KOPT-K1 (cell line): ENCODE results near the gene AVL9.
A peak's percentile ranks its signal among the peaks of the same experiment; 100 is the strongest.
"Not testable (repeated sequence)": the region's sequence is repeated elsewhere in the genome, so short reads cannot be mapped to it uniquely, and the experiment has no call there.

Experiments
- H3K27ac ChIP-seq: fragments of 200-600 bp; sonication (generic); 2 replicates; pipeline ENCODE4 v1.5.1; 2016; ENCODE audit warnings: antibody characterized with exemption, mild to moderate bottlenecking, low read depth, low read length; ENCODE audit not compliant: poor library complexity, severe bottlenecking
- H3K36me3 ChIP-seq: fragments of 200-600 bp; sonication (generic); 2 replicates; pipeline ENCODE4 v1.5.1; 2017; ENCODE audit warnings: antibody characterized with exemption, mild to moderate bottlenecking, low read length, moderate library complexity; ENCODE audit not compliant: insufficient read depth
- H3K9me3 ChIP-seq: fragments of 200-600 bp; sonication (generic); 2 replicates; pipeline ENCODE4 v1.5.1; 2017; ENCODE audit warnings: antibody characterized with exemption, low read length, mild to moderate bottlenecking; ENCODE audit not compliant: insufficient read depth, poor library complexity, severe bottlenecking

Gene AVL9

DNA sequence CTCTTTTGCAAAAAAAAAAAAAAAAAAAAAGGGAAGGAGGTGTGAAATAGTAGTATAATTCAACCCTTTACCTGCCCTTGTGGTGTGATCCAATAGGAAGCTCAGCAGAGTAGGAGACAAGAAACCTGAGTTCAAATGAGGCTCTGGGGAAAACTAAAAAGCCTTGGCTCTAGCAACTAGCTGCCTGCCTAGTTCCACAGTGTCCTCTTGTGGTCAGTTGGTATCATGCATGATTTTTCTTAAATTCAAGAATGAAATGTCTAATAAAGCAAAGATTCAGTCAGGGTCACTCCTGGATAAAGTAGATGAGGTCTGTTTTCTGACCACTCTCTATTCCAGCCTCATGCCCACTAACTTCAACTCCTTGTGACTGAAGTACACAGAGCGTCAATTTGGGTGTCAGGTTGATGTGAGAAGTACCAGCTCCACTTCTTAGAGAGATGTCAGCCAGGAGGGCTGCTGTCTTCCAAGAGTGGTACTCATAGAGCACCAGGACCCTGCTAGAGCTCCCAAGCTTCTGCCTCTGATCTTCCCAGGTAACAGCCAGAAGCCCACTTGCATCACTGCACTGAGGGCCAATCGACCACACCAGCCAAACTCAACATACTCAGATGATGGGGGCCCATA lies 15.6 kb upstream of the AVL9 start:
- H3K27ac ChIP-seq, result no peak overlapping the region
- H3K36me3 ChIP-seq, result peaks cover under 1% of the 10 kb centered on the region; the same call in 1 of the 2 replicates
- no peaks in the 10 kb centered on the region for H3K9me3 ChIP-seq

DNA sequence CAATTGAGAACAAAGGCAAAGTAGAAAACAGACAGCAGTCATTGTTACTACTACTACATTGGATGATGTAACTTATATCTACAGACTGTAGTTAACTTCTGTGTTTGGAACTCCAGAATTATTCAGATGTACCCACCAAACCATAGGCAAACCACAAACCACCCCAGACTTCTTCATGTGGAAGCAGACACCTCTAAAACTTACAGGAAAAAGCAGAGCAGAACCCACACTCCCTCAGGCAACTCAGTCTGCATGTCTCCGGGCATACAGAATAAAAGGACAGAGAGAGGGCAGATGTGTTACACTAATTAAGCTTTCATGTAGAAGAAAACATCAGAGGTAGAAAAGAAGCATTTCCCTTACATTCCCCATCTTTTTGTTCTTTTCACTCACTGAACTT lies 14.1 kb upstream of the AVL9 start:
- Histone ChIP-seq H3K27ac (no peak overlapping the region), H3K36me3 (peaks cover 15% of the 10 kb centered on the region), H3K9me3 (no peaks in the 10 kb centered on the region)

DNA sequence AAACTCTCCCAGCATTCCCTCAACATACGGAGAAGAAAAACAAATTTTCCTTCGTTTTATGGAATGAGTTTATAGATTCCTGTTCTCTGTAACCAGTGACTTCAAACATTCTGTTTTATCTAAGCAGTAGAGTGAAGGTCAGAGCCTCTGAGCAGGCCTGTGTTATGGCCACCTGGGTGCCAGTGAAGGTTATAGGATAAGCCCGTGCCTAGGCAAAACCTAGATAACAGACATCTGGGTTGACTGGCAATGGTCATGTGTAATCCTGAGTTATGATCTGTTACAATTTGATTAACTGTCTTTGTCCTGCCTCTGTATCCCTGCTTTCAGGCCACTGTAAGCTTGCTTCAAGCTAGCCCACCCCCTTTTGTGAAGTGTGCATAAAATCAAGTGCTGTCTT lies 13.4 kb upstream of the AVL9 start:
- no peaks in the 10 kb centered on the region for H3K9me3 ChIP-seq
- H3K27ac ChIP-seq, result no peak overlapping the region
- H3K36me3 ChIP-seq, result peaks cover 23% of the 10 kb centered on the region

DNA sequence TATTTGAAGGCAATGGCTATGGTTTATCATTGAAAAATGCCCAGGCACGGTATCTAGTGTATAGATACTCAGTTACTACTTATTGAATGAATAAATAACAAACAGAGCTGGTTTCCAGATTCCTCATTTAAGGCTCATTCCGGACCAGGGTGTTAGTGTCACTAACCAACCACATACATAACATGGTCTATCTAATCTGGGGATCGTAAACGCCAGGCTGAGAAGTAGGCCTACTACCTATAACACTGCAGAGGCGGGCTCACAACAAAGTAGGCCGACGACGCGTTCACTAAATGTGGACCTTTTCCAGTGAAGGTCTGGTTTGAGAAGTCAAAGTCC lies 5.5 kb upstream of the AVL9 start:
- Histone ChIP-seq H3K9me3 (no peaks in the 10 kb centered on the region), H3K27ac (peak overlapping the region; percentile 90), H3K36me3 (peaks cover 42% of the 10 kb centered on the region)

DNA sequence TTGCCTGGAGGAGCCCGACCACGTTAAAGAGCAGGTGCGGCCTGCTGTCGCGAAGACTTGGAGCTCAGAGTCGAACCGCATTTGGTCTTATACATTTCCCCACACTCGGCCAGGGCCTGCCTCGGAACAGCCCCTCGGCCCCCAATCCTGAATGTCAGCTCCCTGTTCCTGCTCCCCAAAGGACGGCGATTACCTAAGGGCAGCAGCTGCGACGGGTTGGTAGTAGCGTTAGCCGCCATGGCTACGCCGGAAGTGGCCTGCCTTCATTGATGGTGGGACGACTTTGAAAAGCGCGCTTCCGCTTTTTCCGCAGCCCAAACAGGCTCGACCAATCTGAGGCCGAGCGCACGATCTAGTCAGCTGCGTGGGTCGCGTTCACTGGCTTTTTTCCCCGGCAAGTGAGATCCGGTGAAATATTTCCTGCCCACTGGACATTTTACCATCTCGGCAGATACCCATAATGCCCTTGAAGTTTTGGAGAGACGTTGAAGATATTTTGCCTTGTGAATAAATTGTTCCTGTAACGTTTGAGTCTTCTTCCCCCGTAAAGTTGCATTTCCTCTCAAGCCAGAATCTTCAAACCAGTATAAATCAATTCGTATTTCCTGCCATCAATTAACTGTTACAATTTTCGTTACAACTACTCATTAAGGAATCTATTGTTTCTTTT lies 5.0 kb upstream of the AVL9 start, which contains the start of gene LSM5:
LSM5 (minus strand) TSS at position 254 of the 670 bp plus-strand sequence; CDS start at position 239, 15 bp downstream.
- H3K27ac ChIP-seq, result peak within 1 kb of the TSS; percentile 90
- peaks cover 37% of the 10 kb centered on the region for H3K36me3 ChIP-seq
- H3K9me3 ChIP-seq, result no peaks in the 10 kb centered on the region

DNA sequence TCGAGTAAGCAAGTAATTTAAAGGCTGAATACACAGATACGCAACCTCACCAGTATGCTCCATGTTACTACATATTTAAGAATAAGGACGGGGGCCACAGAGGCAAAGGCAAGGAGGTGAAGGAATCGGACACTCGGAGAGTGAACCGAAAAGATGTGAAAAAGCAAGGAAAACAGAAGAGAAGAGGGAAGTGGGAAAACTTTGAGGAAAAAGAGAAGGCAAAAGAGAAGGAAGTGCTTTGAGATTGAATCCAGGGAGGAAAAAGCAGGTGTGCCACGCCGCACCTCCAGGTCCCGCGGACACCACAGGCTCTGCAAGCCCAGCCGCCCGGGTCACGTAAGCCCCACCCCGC lies 367 bp upstream of the AVL9 start:
- Histone ChIP-seq H3K36me3 (peaks cover 10% of the 10 kb centered on the region), H3K27ac (peak overlapping the region; percentile 69), H3K9me3 (peaks cover 16% of the 10 kb centered on the region)

DNA sequence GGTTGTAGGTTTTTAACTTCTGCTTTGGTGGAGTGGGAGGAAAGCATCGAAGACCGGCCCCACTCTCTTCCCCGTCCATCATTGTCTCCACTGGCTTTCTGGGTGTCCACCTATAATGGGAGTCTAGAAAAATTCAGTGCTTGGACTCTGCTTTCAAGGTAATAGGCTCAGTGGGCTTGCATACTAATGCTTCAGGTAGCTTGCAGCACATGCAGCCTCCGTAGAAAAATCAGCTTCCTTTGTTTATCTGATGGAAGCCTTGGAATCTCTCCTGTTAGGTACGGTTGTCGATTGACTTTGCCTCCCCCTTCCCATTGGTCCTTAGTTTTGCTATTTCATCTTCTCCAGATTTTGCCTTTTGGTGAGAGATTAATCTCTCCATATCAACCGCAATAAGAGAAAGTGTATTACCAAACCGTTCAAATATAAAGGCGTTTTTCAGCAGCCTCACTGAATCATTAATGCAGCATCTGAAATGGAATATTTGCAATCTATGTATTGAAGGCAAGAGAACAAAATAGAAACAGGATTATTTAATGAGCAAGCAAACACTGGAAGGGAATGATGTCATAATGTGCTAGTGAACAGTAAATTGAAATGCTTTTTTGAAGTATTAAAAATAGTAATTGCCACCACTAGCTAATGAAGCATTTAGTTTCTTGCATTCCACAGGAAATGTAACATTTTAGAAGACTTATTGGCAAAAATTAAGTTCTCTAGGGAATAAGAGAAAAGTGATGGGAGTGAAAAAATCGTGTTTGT lies 944 bp downstream of the AVL9 start:
- H3K27ac ChIP-seq, result peak overlapping the region; percentile 88
- H3K36me3 ChIP-seq, result peaks cover 10% of the 10 kb centered on the region
- H3K9me3 ChIP-seq, result peaks cover 18% of the 10 kb centered on the region

DNA sequence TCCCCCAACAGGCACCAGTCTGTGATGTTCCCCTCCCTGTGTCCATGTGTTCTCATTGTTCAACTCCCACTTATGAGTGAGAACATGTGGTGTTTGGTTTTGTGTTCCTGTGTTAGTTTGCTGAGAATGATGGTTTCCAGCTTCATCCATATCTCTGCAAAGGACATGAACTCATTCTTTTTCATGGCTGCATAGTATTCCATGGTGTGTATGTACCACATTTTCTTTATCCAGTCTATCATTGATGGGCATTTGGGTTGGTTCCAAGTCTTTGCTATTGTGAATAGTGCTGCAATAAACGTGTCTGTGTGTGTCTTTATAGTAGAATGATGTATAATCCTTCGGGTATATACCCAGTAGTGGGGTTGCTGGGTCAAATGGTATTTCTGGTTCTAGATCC lies 4.5 kb downstream of the AVL9 start:
- Histone ChIP-seq H3K9me3 (peaks cover 18% of the 10 kb centered on the region), H3K36me3 (peaks cover 10% of the 10 kb centered on the region)
- H3K27ac ChIP-seq, result not testable (repeated sequence)

DNA sequence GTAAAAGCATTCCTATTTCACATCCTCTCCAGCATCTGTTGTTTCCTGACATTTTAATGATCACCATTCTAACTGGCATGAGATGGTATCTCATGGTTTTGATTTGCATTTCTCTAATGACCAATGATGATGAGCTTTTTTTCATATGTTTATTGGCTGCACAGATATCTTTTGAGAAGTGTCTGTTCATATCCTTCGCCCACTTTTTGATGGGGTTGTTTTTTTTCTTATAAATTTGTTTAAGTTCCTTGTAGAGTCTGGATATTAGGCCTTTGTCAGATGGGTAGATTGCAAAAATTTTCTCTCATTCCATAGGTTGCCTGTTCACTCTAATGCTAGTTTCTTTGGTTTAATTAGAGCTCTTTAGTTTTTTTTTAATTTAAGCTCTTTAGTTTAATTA lies 4.9 kb downstream of the AVL9 start:
- H3K36me3 ChIP-seq, result peaks cover 10% of the 10 kb centered on the region
- H3K9me3 ChIP-seq, result peaks cover 18% of the 10 kb centered on the region
- H3K27ac ChIP-seq, result not testable (repeated sequence)

DNA sequence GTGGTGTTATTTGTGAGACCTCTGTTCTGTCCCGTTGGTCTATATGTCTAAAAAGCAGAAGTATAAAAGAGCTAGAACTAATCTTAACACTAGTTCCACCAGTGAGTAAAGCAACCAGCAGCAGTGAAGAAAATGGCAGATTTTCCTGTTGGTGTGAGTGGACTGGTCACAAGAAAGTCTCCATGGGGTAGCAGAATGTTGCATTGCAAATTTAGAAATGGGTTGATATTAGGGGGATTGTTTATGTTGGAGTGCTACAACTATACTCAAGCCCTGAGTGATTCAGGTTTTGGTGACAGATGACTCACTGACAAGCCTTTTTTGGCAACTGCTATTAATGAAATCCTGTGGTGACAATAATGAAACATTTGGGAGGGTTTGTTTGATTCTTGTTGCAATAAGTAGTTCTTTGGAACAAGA lies 5.6 kb downstream of the AVL9 start:
- H3K9me3 ChIP-seq, result peaks cover 18% of the 10 kb centered on the region
- H3K36me3 ChIP-seq, result peaks cover 10% of the 10 kb centered on the region
- H3K27ac ChIP-seq, result no peak overlapping the region

DNA sequence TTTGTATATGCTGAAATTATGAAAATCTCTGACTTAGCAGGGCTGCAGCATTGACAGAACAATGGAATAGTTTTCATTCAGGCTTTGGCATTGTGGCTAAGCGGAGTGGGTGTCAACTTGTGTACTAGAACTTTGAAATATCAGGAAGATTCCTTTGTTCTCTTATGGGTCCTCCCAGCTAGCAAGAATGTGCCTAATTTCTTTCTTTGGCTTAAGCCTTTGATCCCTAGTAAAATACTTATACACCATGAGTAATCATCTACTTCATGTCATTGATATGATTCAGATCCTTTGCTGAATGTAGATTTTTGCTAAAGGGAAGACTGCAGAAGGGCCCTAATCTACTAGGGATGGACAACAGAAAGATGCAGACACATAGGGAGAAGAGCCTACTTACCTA lies 6.2 kb downstream of the AVL9 start:
- Histone ChIP-seq H3K9me3 (peaks cover 18% of the 10 kb centered on the region), H3K36me3 (peaks cover 12% of the 10 kb centered on the region), H3K27ac (no peak overlapping the region)

DNA sequence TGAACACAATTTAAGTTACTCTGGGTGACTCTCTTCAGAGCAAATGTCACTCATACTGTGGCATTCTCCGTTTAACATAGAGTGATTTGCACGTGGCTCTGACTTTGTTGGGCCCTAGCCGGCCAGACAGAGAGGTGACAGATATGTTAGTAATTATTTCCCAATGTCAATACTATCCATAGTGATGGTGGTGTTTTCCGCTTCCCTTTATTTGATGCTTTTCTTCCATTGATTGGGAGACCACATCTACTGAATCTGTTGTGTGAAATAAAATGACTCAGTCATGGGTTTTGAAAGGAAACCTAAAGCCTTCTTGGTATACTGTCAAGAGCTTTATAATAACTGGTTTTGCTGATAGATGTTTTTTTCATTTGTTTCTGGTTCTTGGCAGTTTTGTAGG lies 7.4 kb downstream of the AVL9 start:
- Histone ChIP-seq H3K36me3 (peaks cover 16% of the 10 kb centered on the region), H3K27ac (no peak overlapping the region), H3K9me3 (peaks cover 26% of the 10 kb centered on the region)

DNA sequence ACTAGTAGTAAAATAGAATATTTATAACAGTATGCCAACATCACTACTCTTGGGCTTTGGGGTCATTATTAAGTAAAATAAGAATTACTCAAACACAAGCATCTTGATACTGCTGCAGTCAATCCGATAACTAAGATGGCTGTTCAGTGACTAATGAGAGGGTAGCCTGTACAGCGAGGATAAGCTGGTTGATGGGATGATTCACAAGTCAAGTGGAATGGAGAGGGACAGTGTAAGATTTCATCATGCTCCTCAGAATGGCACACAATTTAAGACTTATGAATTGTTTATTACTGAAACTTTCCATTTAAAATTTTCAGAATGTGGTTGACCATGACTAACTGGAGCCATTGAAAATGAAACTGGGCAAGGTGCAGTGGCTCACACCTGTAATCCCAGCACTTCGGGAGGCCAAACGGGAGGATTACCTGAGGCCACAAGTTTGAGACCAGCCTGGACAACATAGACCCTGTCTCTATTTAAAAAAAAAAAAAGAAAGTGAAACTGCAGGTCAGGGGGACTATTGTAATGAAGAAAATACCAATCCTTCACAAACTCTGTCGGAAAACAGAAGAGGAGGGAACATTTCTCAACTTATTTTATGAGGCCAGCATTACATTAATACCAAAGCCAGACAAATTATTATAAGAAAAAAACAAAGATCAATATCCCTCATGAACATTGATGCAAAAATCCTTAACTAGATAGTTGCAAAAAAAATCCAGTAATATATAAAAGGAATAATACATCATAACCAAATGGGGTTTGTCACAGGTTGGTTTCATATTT lies 11.2 kb downstream of the AVL9 start:
- H3K27ac ChIP-seq, result no peak overlapping the region
- H3K9me3 ChIP-seq, result peaks cover 29% of the 10 kb centered on the region
- peaks cover 17% of the 10 kb centered on the region; the same call in 1 of the 2 replicates for H3K36me3 ChIP-seq

DNA sequence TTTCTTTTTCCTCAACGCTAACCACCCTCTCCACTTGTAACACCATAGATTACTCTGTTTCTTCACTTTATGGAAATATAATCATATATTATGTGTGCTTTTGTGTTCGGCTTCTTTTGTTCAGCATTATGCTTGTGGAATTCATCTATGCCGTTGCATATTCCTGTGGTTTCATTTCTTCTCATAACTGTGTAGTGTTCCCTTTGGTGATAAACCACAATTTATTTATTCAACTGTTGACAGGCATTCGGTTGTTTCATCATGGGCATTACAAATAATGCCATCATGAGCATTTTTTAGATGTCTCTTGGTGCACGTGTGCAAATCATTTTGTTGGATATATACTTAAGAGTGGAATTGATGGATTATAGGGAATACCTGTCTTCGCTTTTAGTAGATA lies 12.1 kb downstream of the AVL9 start:
- Histone ChIP-seq H3K9me3 (peaks cover 32% of the 10 kb centered on the region), H3K27ac (no peak overlapping the region), H3K36me3 (peaks cover 17% of the 10 kb centered on the region; the same call in 1 of the 2 replicates)

DNA sequence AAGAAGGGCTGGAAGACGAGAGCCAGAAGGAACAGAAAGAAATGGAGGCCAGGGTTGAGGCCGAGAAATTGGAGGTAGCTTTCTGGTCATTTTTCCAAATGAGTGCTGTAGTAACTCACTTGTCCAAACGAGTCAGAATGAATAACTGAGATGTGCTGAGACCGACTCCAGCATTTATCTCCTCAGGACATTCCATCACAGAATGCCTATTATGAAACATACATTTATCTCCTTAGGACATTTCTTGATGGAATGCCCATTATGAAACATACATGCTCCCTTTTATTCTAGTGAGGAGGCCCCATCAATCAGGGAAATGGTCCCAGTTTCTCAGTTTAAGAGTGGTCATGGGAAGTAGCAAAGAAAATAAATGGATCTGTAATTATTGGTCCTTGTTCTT lies 16.5 kb downstream of the AVL9 start:
- Histone ChIP-seq H3K36me3 (peaks cover 28% of the 10 kb centered on the region), H3K27ac (no peak overlapping the region), H3K9me3 (peaks cover 58% of the 10 kb centered on the region)
